Measurements from ENCODE around the gene FOXO1.

GRCh38 chr13:40578055-40578454 lies 88.4 kb downstream of the FOXO1 start:
- TF ChIP-seq, protein P1, sequence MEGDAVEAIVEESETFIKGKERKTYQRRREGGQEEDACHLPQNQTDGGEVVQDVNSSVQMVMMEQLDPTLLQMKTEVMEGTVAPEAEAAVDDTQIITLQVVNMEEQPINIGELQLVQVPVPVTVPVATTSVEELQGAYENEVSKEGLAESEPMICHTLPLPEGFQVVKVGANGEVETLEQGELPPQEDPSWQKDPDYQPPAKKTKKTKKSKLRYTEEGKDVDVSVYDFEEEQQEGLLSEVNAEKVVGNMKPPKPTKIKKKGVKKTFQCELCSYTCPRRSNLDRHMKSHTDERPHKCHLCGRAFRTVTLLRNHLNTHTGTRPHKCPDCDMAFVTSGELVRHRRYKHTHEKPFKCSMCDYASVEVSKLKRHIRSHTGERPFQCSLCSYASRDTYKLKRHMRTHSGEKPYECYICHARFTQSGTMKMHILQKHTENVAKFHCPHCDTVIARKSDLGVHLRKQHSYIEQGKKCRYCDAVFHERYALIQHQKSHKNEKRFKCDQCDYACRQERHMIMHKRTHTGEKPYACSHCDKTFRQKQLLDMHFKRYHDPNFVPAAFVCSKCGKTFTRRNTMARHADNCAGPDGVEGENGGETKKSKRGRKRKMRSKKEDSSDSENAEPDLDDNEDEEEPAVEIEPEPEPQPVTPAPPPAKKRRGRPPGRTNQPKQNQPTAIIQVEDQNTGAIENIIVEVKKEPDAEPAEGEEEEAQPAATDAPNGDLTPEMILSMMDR (IDR thresholded peaks at IDR 0.05; ENCODE audit: low read length), result no peak
- no peak for TF ChIP-seq EZH2 (IDR thresholded peaks at IDR 0.05; ENCODE audit: borderline replicate concordance, low read length)
